ENCODE data around the gene IQGAP1.
"Not testable (repeated sequence)": the region's sequence is repeated elsewhere in the genome, so short reads cannot be mapped to it uniquely, and the experiment has no call there.

Gene IQGAP1, protein sequence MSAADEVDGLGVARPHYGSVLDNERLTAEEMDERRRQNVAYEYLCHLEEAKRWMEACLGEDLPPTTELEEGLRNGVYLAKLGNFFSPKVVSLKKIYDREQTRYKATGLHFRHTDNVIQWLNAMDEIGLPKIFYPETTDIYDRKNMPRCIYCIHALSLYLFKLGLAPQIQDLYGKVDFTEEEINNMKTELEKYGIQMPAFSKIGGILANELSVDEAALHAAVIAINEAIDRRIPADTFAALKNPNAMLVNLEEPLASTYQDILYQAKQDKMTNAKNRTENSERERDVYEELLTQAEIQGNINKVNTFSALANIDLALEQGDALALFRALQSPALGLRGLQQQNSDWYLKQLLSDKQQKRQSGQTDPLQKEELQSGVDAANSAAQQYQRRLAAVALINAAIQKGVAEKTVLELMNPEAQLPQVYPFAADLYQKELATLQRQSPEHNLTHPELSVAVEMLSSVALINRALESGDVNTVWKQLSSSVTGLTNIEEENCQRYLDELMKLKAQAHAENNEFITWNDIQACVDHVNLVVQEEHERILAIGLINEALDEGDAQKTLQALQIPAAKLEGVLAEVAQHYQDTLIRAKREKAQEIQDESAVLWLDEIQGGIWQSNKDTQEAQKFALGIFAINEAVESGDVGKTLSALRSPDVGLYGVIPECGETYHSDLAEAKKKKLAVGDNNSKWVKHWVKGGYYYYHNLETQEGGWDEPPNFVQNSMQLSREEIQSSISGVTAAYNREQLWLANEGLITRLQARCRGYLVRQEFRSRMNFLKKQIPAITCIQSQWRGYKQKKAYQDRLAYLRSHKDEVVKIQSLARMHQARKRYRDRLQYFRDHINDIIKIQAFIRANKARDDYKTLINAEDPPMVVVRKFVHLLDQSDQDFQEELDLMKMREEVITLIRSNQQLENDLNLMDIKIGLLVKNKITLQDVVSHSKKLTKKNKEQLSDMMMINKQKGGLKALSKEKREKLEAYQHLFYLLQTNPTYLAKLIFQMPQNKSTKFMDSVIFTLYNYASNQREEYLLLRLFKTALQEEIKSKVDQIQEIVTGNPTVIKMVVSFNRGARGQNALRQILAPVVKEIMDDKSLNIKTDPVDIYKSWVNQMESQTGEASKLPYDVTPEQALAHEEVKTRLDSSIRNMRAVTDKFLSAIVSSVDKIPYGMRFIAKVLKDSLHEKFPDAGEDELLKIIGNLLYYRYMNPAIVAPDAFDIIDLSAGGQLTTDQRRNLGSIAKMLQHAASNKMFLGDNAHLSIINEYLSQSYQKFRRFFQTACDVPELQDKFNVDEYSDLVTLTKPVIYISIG (N-terminal part only)

GRCh38 chr15:90387534-90388461 is at the start of gene IQGAP1:
Gene IQGAP1, plus strand, starts transcription at chr15:90388242. Its CDS starts 100 bp downstream, at chr15:90388342.
- peak; percentile 79 for DNase-seq

- DNase-seq: no peak
Observed at GRCh38 chr15:90338532-90338931, 49.5 kb upstream of the IQGAP1 start.

DNA sequence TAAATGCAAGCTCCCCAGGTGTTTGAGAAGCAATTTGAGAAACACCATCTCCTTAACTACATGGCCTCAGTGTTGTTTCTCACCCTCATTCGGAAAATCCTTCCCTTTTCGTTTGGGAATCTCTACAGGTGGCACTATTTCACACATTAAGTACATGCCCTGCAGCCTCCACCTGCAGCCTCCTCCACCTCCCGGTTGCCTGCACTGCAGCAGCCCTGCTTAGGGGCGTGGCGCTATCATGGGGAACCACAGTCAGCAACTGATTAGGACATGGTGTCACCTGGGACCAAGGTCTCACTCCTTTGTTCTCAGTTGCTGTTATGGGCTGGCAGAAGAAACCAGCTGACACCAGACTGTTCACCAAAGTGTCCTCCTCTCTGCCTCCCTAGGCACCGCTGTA is 47.7 kb upstream of the IQGAP1 start:
- no peak for DNase-seq

DNA sequence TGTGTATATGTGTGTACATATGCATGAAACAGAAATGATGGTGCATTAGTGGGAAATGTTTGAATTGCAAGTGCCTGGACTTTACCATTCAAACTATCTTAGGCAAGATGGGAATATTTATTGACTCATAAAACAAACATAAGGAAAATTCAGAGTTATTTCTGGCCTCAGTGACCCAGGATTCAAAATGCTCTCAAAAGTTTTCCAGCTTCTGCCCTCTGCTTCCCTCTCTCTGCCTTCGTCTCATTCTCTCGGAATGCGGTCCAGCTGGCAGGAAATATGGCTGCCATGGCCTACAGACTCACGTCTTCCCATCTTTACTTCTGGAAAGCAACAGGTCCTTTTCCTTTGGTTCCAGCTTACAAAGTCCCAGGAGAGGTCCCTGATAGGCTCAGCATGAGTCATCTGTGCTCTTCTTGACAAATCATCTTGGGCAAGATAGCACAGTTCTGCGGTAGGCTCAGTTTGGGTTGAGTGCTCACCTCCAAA is 44.7 kb upstream of the IQGAP1 start:
- no peak for DNase-seq

- DNase-seq: no peak
Observed at GRCh38 chr15:90344662-90345061, 43.4 kb upstream of the IQGAP1 start.

GRCh38 chr15:90345857-90346256 is 42.2 kb upstream of the IQGAP1 start:
- no peak for DNase-seq

GRCh38 chr15:90347431-90348065 is 40.5 kb upstream of the IQGAP1 start:
- not testable (repeated sequence) for DNase-seq

DNA sequence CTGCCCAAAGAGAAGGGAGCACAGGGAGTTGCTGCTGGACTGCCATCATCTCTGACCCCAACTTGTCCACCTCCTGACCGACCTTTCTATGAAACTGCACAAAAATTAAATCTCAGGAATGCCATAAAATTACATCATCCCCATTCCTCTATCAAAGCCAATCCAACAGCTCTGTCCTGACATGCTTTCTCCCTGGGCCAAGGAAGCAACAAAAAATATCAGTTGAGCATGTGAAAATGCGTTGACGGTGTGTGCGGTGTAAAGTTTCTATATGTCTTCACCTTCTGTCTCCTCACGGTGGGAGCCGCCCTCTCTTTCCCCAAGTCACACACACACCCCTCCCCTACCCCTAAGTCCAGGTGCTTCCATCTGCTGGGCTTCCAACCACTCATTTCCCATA is 39.6 kb upstream of the IQGAP1 start:
- no peak for DNase-seq

- DNase-seq: no peak
Observed at GRCh38 chr15:90349072-90349471, 39.0 kb upstream of the IQGAP1 start.

GRCh38 chr15:90349821-90350220 is 38.2 kb upstream of the IQGAP1 start:
- no peak for DNase-seq

DNA sequence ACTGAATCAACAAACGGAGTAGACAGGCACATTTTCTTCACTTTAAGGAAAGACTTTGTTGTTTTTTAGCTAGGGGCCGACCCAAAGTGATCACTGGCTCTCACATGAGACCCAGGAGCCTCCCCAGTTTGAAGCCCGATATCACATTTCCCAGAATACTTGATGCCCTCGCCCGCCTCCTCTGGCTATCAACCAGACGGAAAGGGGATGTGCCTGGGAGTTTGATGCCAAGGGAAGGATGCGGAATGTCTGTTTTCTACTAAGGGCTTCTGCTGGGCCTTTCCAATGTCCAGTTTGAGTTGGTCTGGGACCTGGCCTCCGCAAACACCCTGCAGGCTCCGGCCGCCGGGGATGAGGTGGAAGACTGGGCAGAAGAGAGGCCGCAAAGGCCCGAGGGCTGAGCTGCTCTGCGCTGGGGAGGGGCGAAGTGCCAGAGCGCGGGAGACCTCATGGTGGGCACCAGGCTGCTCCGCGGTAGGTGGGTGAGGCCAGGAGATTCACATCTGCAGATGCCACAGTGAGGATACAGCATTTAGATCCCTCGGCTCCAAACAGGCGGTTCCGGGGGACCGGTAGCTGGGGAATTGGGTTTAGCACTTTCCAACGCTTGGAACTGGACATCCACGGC is 36.4 kb upstream of the IQGAP1 start:
- DNase-seq: no peak

- DNase-seq: peak; percentile 82
Observed at GRCh38 chr15:90352107-90352893, 35.7 kb upstream of the IQGAP1 start, which contains the start of gene ZNF774. Gene ZNF774, plus strand, starts transcription at chr15:90352284. Its CDS starts 2,377 bp downstream, at chr15:90354661.

DNA sequence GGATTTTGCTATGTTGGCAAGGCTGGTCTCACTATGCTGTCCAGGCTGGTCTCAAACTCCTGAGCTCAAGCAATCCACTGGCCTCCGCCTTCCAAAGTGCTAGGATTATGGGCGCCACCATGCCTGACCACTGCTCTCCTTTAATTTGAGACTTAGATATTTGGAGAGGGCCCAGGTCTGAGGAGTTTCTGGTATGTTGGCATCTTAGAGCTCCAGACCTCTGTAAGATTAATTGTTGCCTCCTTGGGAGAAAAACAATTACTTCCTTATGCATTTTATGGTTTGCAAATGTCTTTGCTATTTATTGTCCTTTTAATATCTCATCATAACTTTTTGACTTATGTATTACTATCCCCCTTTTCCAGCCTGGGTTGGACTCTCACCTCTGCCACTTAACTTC is 33.1 kb upstream of the IQGAP1 start:
- DNase-seq: no peak

DNA sequence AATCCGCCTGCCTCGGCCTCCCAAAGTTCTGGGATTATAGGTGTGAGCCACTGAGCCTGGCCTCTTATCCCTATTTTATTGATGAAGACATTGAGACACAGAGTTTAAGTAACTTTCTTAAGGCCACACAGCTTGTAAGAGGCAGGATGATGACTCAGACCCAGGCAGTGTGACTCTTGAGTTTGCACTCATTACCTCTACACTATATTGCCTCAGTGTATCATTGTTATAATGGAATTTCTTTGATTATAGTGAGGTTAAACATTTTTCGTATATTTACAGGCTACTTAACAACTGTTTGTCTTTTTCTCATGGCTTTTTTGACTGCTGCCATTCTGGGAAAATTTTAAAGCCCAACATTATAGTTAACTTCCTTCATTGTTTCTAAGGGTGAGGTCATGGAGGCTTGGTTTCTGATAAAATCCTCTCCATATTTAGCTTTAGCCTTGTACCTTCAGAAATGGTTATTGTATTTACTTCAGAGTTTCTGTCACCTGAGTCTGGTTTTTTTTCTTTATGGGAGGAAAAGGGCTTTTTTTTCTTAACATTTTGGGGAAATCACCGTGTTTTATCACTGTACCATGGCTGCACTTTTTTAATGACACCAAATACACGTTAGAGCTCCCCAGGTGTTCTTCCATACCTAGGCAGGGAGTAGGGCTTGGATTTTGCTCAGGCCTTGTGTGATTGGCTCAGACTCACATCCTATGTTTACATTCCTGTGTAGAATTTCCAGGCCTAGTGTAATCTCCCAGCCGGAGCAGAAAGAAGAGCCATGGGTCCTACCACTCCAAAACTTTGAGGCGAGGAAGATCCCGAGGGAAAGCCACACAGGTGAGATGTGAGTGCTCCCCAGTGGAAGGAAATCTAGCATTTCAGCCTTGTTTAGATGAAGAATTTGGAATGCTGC is 29.7 kb upstream of the IQGAP1 start:
- DNase-seq: no peak

DNA sequence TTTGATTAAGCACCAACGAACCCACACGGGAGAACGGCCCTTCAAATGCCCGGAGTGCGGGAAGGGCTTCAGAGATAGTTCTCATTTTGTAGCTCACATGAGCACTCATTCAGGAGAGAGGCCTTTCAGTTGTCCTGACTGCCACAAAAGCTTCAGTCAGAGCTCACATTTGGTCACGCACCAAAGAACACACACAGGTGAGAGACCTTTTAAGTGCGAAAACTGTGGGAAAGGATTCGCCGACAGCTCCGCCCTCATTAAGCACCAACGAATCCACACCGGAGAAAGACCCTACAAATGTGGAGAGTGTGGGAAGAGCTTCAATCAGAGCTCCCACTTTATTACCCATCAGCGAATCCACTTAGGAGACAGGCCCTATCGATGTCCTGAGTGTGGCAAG is 27.3 kb upstream of the IQGAP1 start:
- DNase-seq: no peak

DNA sequence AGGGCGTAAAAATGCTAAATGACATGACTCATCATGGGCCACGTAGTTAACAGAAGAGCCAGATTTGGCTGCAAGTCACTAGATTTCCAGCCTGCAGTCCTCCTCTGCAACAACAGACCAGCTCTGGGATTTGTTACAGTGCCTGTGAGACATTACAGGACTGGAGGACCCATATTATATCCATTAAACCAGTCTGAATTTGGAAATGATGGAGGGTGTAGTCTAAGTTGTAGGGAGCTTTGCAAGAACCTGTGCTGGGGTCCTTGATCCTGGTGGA is 25.2 kb upstream of the IQGAP1 start:
- no peak for DNase-seq

DNA sequence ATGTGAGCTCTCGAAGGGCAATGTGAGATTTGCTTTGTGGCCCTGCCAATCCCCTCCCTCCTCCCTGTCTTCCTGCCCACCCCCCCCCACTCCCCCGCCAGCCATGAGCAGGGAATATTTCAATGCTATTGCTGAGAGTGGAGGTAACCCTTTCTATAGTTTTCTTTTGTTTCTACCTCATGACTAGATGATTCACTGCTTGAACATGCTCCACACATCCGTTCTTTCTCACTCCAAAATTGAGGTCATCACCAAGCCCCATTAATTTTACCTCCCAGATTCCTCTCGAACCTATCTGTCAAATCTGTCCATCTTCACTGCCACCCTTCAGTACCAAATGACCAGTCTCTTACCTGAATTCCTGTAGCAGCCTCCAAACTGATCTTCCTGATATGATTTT is 23.8 kb upstream of the IQGAP1 start:
- no peak for DNase-seq

GRCh38 chr15:90365414-90366055 is 22.5 kb upstream of the IQGAP1 start:
- no peak for DNase-seq

All from NCI-H1105 treated with DMSO at 0.1 percent for 48 hours (cell line).